ENCODE data around the gene MACROD2.

MACROD2 gene

DNA sequence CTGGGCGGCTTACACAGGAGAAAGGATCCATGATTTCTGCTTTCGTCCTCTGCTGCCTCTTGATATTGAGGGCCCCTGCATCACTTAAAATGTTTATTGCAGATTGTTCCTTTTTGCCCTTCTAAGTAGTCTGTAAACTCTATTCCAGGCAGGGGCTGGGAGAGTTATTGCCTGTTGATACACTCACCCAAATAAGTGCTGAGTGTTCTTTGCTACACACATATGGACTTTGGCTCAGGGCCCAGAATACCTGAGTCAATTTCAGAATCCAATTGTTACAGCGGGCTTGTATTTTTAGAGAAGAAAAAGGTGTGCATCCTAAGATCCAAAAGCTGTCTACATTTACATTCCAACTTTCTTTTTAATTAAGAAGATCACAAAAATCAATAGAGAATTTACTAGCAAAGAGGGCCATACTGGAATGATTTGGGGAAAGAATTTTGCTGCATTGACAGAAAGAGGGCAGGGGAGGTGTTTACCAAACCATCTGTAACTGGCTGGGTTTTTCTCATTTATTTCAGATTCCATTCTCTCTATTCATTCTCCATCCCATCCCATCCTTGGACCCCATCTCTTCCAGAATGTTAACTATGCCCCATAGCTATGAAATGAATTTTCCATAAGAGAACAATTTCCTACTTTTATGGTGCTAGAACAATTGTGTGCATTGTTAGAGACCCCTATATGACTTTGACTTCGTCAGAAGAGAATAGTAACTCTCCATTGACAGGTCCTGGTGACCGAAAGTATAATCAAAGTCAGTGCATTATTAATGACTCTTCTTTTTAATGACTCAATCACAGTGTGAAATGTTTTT lies 1302.0 kb downstream of the MACROD2 start:
- POLR2A ChIA-PET (ENCODE audit: low non-redundant PET), result no interaction called here
- H3K27ac ChIP-seq, result no peak overlapping the region
- no peak for TF ChIP-seq CTCF (conservative IDR thresholded peaks at IDR 0.05; ENCODE audit: low read depth)
- DNase-seq (ENCODE audit: low spot score), result peak; percentile 13
- CTCF ChIA-PET, result no interaction called here

DNA sequence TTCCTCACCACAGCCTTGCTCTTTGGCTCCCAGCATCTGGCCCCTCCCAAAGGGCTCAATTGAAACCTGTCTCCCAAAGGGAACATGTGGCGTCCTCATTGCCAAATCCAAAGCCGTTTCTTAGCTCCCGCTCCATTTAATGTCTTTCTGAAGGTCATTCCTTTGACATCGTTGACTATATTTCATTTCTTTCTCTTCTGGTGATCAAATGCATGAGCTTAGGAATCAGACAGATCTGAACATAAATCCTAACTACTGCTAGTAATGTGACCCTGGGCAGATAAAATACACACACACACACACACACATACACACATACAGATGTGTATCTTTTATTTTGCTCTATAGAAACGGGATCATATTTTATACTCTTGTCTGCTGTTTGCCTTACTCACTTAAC lies 1306.8 kb downstream of the MACROD2 start:
- no peak for DNase-seq (ENCODE audit: low spot score)
- CTCF ChIA-PET, result no interaction called here
- POLR2A ChIA-PET (ENCODE audit: low non-redundant PET), result no interaction called here
- TF ChIP-seq CTCF (conservative IDR thresholded peaks at IDR 0.05; ENCODE audit: low read depth), result no peak
- H3K27ac ChIP-seq, result no peak overlapping the region

GRCh38 chr20:15310361-15310760 lies 1315.0 kb downstream of the MACROD2 start:
- DNase-seq (ENCODE audit: low spot score), result peak; percentile 8
- CTCF ChIA-PET, result no interaction called here
- TF ChIP-seq CTCF (conservative IDR thresholded peaks at IDR 0.05; ENCODE audit: low read depth), result no peak
- no peak overlapping the region for H3K27ac ChIP-seq
- POLR2A ChIA-PET (ENCODE audit: low non-redundant PET), result no interaction called here

DNA sequence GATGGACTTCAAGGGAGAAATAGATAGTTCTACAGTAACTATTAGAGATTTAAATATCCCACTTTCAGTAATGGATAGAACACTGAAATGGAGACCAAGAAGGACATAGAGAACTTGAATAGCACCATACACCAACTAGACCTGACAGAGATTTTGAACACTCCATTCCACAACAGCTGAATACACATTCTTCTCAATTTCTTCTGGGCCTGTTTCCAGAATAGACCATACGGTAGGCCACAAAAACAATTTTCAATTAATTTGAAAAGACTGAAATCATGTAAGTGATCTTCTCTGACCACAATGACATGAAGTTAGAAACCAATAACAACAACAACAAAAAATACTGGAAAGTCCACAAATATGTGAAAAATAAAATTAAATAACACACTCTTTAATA lies 1321.2 kb downstream of the MACROD2 start:
- POLR2A ChIA-PET (ENCODE audit: low non-redundant PET), result no interaction called here
- CTCF ChIA-PET, result no interaction called here
- DNase-seq (ENCODE audit: low spot score), result no peak
- H3K27ac ChIP-seq, result no peak overlapping the region
- TF ChIP-seq CTCF (conservative IDR thresholded peaks at IDR 0.05; ENCODE audit: low read depth), result no peak

DNA sequence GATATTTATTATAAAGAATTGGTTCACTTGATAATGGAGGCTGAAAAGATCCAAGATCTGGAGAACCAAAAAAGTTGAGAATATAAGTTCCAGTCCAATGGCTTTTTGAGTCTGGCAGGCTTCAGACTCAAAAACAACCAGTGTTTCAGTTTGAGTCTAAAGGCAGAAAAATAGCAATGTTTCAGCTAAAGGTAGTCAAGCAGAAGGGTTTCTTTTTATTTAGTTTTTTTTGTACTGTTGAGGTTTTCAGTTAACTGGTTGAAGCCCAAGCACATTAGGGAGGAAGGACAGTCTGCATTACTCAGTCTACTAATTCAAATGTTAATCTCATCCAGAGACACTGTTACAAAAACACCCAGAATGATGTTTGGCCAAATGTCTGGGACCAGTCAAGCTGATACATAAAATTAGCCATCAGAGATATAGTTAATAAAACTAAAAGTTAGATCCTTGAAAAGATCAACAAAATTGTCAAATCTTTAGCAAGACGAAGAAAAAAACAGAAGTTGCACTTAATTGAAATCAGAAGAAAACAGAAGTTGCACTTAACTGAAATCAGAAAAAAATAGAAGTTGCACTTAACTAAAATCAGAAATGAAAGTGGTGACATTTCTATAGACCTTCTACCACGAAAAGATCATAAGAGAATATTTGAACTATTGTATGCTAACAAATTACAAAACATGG lies 1322.4 kb downstream of the MACROD2 start:
- ChIA-PET CTCF (no interaction called here), POLR2A (ENCODE audit: low non-redundant PET) (no interaction called here)
- TF ChIP-seq CTCF (conservative IDR thresholded peaks at IDR 0.05; ENCODE audit: low read depth), result no peak
- H3K27ac ChIP-seq, result no peak overlapping the region
- DNase-seq (ENCODE audit: low spot score), result no peak

DNA sequence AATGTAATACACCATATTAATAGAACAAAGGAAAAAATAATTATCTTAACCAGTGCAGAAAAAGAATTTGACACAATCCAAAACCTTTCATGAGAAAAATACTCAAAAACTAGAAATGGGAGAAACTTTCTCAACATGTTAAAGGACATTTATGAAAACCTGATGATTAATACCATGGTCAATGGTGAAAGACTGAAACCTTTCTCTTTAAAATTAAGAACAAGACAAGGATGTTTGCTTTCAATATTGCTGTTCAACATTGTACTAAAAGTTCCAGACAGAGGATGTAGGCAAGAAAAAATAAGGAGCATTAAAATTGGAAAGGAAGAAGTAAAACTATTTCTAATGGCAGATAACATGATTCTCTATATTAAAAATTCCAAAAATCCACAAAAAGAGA lies 1323.4 kb downstream of the MACROD2 start:
- DNase-seq (ENCODE audit: low spot score), result no peak
- TF ChIP-seq CTCF (conservative IDR thresholded peaks at IDR 0.05; ENCODE audit: low read depth), result no peak
- CTCF ChIA-PET, result no interaction called here
- H3K27ac ChIP-seq, result no peak overlapping the region
- POLR2A ChIA-PET (ENCODE audit: low non-redundant PET), result no interaction called here
